A673 (cell line): ENCODE results near the gene SLC25A13. TPM values are rescaled to one million over a fixed set of nuclear protein-coding genes. Genes with fewer than 3 reads are reported as not detected.

Source experiments
- BruUV-seq: library from RNA; stranded (reverse); fragments of 400-500 nt; replicated peaks from 2 replicates; lab custom pipeline; 2021; lab: Mats Ljungman, UMichigan
- CTCF ChIA-PET: fragments of 300-600 bp; sonication (Branson Sonifier 250); formaldehyde crosslinking; loops from one replicate; lab custom pipeline; 2022; ENCODE audit warnings: antibody characterized with exemption; lab: Charles Lee
- POLR2A ChIA-PET: fragments of 300-600 bp; sonication (Branson Sonifier 250); formaldehyde crosslinking; loops from one replicate; lab custom pipeline; 2022; ENCODE audit warnings: antibody characterized with exemption; ENCODE audit not compliant: low non-redundant PET; lab: Charles Lee
- DNase-seq: peaks from one replicate; pipeline ENCODE4 v3.0.0-alpha.2; 2015; ENCODE audit warnings: low spot score
- H3K27ac ChIP-seq: fragments of 200-600 bp; sonication (generic); 2 replicates; pipeline ENCODE4 v1.5.1; 2016; ENCODE audit warnings: mixed run types, low read depth, mild to moderate bottlenecking, mixed read lengths, antibody characterized with exemption, low read length; ENCODE audit not compliant: poor library complexity, severe bottlenecking
- H3K27me3 ChIP-seq: fragments of 200-600 bp; sonication (generic); replicated peaks from 2 replicates; pipeline ENCODE4 v1.6.1; 2017; ENCODE audit warnings: mixed run types, low read depth, mild to moderate bottlenecking, mixed read lengths, antibody characterized with exemption, low read length; ENCODE audit not compliant: insufficient read depth, poor library complexity
- H3K36me3 ChIP-seq: fragments of 200-600 bp; sonication (generic); 2 replicates; pipeline ENCODE4 v1.6.1; 2016; ENCODE audit warnings: mixed run types, mild to moderate bottlenecking, mixed read lengths, antibody characterized with exemption, low read length; ENCODE audit not compliant: insufficient read depth, poor library complexity, severe bottlenecking
- H3K4me1 ChIP-seq: fragments of 200-600 bp; sonication (generic); 2 replicates; pipeline ENCODE4 v1.6.1; 2017; ENCODE audit warnings: mixed run types, mild to moderate bottlenecking, mixed read lengths, antibody characterized with exemption, low read length; ENCODE audit not compliant: insufficient read depth, poor library complexity, severe bottlenecking
- H3K4me3 ChIP-seq: fragments of 200-600 bp; sonication (generic); 2 replicates; pipeline ENCODE4 v1.5.1; 2016; ENCODE audit warnings: low read depth, mixed run types, mild to moderate bottlenecking, mixed read lengths, low read length; ENCODE audit not compliant: poor library complexity, severe bottlenecking
- H3K9me3 ChIP-seq: fragments of 200-600 bp; sonication (generic); 2 replicates; pipeline ENCODE4 v1.6.1; 2016; ENCODE audit warnings: mixed run types, low read depth, mild to moderate bottlenecking, mixed read lengths, antibody characterized with exemption, low read length; ENCODE audit not compliant: poor library complexity, severe bottlenecking
- CTCF ChIP-seq: fragments of 300-800, 200-600 bp; sonication (generic); conservative IDR thresholded peaks from 2 replicates; pipeline ENCODE4 v1.5.1; 2017; ENCODE audit warnings: low read depth, mild to moderate bottlenecking, antibody characterized with exemption, low read length, moderate library complexity, mixed read lengths
- EZH2 ChIP-seq: fragments of 200-600 bp; sonication (generic); IDR thresholded peaks from 2 replicates; pipeline ENCODE4 v1.6.1; 2017; ENCODE audit warnings: borderline replicate concordance, low read depth, mild to moderate bottlenecking, mixed read lengths, antibody characterized with exemption, low read length; ENCODE audit not compliant: poor library complexity, severe bottlenecking
- intact Hi-C: fragments of 100-400 bp; cut with micrococcal nuclease; formaldehyde crosslinking; loops from one replicate; pipeline ENCODE4 v1.10.0; 2022; ENCODE audit not compliant: unreplicated experiment
- total RNA-seq: library from RNA; stranded (reverse); gene quantifications from 2 replicates; pipeline ENCODE4 v1.2.3, GENCODE V29; 2021

Gene SLC25A13
- total RNA-seq, 1 experiment from 2014 or later = 22.7 TPM

DNA sequence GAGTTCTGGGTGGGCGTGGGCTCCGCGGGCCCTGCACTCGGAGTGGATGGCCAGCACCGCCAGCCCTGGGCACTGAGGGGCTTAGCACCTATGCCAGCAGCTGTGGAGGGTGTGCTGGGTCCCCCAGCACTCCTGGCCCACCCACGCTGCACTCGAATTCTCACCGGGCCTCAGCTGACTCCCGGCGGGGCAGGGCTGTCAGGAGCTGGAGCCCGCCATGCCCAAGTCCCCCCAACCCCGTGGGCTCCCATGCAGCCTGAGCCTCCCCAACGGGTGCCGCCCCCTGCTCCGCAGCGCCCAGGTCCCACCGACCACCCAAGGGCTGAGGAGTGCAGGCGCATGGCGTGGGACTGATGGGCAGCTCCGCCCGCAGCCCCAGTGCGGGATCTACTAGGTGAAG, 93.1 kb downstream of the SLC25A13 start:
- no TSS peak for BruUV-seq
- Histone ChIP-seq H3K27ac (no peak overlapping the region), H3K27me3 (no peaks in the 10 kb centered on the region), H3K9me3 (no peaks in the 10 kb centered on the region), H3K36me3 (no peaks in the 10 kb centered on the region), H3K4me1 (no peaks in the 10 kb centered on the region), H3K4me3 (no peak overlapping the region)
- ChIA-PET POLR2A (no interaction called here), CTCF (no interaction called here)
- TF ChIP-seq EZH2 = no peak
- no peak for TF ChIP-seq CTCF
- DNase-seq = no peak
- intact Hi-C loops = loop anchor here (10.0 kb wide), 1 partner anchor 796 kb away; the partner anchor contains the start of gene DLX5

- no peak overlapping the region for H3K27ac ChIP-seq
- no peaks in the 10 kb centered on the region for H3K36me3 ChIP-seq
- TF ChIP-seq EZH2 = no peak
- TF ChIP-seq CTCF = no peak
- H3K4me1 ChIP-seq = no peaks in the 10 kb centered on the region
- POLR2A ChIA-PET = no interaction called here
- H3K9me3 ChIP-seq = no peaks in the 10 kb centered on the region
- BruUV-seq = no TSS peak
- no peaks in the 10 kb centered on the region for H3K27me3 ChIP-seq
- H3K4me3 ChIP-seq = no peak overlapping the region
- CTCF ChIA-PET = no interaction called here
- no peak for DNase-seq
- intact Hi-C loops = loop anchor here (10.0 kb wide), 1 partner anchor 800 kb away; the partner anchor contains the start of gene DLX5
Measured at GRCh38 chr7:96225251-96225650, 96.6 kb downstream of the SLC25A13 start.

- intact Hi-C loops = loop anchor here (10.0 kb wide), 1 partner anchor 800 kb away; the partner anchor contains the start of gene DLX5
- Histone ChIP-seq H3K4me1 (no peaks in the 10 kb centered on the region), H3K27me3 (no peaks in the 10 kb centered on the region), H3K4me3 (no peak overlapping the region), H3K27ac (no peak overlapping the region), H3K36me3 (no peaks in the 10 kb centered on the region), H3K9me3 (no peaks in the 10 kb centered on the region)
- ChIA-PET CTCF (no interaction called here), POLR2A (no interaction called here)
- DNase-seq = peak; percentile 47
- BruUV-seq = no TSS peak
- no peak for TF ChIP-seq EZH2
- peak; percentile 68 for TF ChIP-seq CTCF
Measured at GRCh38 chr7:96224685-96225084, 97.2 kb downstream of the SLC25A13 start.
